ENCODE data around the gene EXD3.

The EXD3 gene

DNA sequence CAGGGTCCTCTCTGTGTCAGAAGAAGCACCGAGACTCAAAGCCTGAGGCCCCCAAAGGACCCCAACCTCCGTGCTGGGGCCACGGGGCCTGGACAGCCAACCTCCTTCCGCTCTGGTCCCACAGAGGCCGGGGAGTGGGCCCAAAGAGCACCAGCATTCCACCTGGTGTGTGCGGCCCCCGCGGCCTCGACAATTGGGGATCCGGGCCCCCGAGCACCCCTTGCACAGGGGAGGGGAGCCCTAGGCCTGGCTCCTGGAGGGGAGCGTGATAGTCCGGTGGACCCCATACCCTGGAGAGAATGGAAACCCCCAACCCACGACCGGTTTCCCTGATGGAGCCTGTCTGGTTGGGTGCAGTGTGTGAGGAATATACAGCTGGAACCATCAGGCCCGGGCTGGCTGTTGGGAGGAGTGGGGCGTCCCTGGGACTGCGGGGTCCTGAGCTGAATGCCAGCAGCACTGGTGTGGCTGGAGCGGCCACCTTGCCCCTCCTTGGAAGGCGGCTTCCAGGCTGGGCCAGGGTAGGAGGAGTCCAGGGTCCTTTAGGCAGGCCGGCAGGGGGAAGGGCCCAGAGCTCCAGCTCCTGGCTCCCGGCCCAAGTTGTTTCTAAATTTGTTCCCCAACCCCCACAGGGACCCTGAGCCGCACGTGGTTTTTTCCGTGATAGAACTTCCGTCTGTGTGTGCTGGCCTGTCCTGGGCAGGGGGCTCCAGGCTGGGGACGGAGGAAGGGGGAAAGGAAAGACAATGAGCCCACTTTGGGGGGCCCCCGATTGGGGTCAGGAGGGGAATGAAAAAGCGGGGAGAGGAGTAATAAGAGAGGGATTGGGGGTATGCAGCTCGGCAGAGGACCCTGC lies 146.3 kb downstream of the EXD3 start:
- no peak for DNase-seq (ENCODE audit: low read depth in 2 of 2, low spot score in 1 of 2)

- no peak for DNase-seq (ENCODE audit: low read depth in 2 of 2, low spot score in 1 of 2)
Measured at GRCh38 chr9:137275588-137276472, 147.1 kb downstream of the EXD3 start.

- DNase-seq (ENCODE audit: low read depth in 2 of 2, low spot score in 1 of 2), result no peak
Measured at GRCh38 chr9:137275203-137275587, 147.8 kb downstream of the EXD3 start.

DNA sequence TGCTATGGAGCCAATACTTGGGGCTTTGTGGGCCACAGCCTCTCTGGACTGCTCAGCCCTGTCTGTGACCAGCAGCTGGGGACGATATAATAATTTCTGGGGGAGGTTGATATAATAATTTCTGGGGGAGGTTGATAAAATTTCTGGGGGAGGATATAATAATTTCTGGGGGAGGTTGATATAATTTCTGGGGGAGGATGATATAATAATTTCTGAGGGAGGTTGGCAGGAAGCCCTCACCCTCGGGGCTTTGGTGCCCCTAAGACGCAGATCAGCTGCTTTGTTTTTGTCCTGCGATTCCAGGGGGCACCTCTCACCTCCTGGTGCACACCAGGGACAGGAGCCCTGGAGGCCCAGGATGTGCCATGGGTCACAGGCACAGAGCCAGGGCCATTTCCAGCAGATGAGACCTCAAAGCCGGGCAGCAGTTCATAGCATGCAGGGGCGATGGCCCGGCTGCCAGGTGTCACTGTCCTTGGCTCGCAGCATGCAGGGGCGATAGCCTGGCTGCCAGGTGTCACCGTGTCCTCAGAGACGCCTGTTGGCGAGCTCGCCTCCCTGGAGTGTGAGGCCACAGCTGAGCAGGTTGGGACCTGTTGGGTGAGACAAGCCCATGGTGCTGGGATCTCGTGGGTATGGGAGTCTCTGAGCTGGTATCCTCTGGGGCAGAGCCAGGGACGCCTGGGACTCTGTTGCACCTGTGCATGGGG lies 149.2 kb downstream of the EXD3 start:
- DNase-seq (ENCODE audit: low read depth in 2 of 2, low spot score in 1 of 2), result no peak

- DNase-seq (ENCODE audit: low read depth in 2 of 2, low spot score in 1 of 2), result no peak
Measured at GRCh38 chr9:137273095-137273490, 149.9 kb downstream of the EXD3 start.

DNA sequence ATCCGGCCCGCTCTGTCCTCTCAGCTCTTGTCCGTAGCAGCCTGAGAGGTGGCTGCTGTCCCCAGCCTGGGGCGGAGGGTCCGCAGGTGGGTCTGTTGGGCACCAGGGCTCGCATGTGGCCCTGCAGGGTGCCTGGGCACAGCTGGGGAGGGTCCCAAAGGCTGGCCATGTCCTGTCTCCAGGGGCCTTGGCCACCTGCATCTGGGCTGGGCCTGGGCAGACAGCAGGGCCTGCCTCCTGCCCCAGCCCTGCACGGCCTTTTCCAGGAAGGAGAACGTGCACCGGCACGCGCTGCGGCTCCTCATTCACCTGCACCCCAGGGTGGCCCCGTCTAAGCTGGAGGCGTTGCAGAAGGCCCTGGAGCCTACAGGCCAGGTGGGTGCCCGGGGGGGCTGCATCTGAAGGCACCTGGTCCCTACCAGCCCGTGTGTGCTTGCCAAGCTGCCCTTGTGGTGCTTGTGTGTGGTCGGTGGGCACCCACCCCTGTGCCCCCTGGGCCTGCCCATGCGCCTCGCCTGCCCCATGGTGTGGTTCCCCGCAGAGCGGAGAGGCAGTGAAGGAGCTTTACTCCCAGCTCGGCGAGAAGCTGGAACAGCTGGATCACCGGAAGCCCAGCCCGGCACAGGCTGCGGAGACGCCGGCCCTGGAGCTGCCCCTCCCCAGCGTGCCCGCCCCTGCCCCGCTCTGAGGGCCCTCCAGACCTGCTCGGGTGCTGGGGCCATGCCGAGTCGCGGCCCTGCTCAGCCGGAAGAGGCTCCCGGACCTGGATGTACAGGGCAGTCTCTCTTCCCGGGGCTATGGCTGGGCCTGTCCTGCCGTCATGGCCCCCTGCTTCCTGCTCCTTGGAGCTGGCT lies 150.5 kb downstream of the EXD3 start:
- no peak for DNase-seq (ENCODE audit: low read depth in 2 of 2, low spot score in 1 of 2)

GRCh38 chr9:137271696-137272076 lies 151.3 kb downstream of the EXD3 start:
- DNase-seq (ENCODE audit: low read depth in 2 of 2, low spot score in 1 of 2), result no peak

- no peak for DNase-seq (ENCODE audit: low read depth in 2 of 2, low spot score in 1 of 2)
Measured at GRCh38 chr9:137270929-137271695, 151.8 kb downstream of the EXD3 start.

- DNase-seq (ENCODE audit: low read depth in 2 of 2, low spot score in 1 of 2), result no peak
Measured at GRCh38 chr9:137269231-137269772, 153.7 kb downstream of the EXD3 start.

GRCh38 chr9:137268538-137269201 lies 154.3 kb downstream of the EXD3 start:
- DNase-seq (ENCODE audit: low read depth in 2 of 2, low spot score in 1 of 2), result no peak

- no peak for DNase-seq (ENCODE audit: low read depth in 2 of 2, low spot score in 1 of 2)
Measured at GRCh38 chr9:137267933-137268355, 155.0 kb downstream of the EXD3 start.

DNA sequence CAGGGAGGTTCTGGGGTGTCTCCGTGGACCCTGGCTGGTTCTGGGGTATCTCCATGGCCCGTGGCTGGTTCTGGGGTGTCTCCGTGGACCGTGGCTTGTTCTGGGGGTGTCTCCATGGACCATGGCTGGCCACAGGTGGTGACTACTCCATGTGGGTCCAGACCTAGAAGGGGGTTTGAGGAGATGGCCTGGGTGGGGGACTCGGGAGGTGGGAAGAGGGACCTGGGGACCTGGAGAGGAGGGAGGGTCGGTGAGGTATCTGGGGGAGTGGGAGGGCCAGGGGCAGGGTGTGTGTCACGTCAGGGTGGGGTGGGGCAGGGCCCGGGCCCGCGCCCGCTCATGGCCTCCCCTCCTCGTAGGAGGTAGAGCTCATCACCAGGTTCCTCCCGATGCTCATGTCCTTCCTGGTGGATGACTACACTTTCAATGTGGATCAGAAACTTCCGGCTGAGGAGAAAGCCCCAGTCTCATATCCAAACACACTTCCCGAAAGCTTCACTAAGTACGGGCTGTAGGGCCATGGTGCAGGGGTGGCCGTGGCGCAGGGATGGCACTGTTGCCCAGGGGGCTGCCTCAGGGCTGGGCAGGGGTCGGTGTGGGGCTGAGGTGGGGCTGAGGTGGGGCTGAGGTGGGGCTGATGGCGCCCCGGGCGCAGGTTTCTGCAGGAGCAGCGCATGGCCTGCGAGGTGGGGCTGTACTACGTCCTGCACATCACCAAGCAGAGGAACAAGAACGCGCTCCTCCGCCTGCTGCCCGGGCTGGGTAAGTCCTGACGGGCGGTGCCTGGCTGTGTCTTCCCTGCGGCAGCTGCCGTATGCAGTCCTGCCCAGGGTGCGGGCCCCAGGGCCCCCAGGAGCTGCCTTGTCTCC lies 156.1 kb downstream of the EXD3 start:
- DNase-seq (ENCODE audit: low read depth in 2 of 2, low spot score in 1 of 2), result no peak

DNA sequence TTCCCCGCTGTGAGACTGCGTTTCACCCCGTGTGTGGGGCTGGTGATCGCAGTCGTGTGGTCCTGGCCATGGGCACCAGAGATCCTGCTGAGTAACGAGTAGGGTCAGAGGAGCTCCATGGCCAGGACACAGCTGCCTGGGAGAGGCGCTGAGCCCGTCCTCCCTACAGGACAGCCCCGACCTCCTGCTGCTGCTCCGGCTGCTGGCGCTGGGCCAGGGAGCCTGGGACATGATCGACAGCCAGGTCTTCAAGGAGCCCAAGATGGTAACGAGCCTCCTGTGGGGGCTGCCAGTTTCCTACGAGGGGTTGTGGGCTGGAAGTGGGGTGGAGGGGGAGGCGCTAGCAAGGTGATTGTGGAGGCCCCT lies 156.8 kb downstream of the EXD3 start:
- no peak for DNase-seq (ENCODE audit: low read depth in 2 of 2, low spot score in 1 of 2)

GRCh38 chr9:137265496-137266161 lies 157.3 kb downstream of the EXD3 start:
- DNase-seq (ENCODE audit: low read depth in 2 of 2, low spot score in 1 of 2), result no peak

- no peak for DNase-seq (ENCODE audit: low read depth in 2 of 2, low spot score in 1 of 2)
Measured at GRCh38 chr9:137264067-137264466, 158.9 kb downstream of the EXD3 start.

- DNase-seq (ENCODE audit: low read depth in 2 of 2, low spot score in 1 of 2), result no peak
Measured at GRCh38 chr9:137263506-137263905, 159.5 kb downstream of the EXD3 start.

DNA sequence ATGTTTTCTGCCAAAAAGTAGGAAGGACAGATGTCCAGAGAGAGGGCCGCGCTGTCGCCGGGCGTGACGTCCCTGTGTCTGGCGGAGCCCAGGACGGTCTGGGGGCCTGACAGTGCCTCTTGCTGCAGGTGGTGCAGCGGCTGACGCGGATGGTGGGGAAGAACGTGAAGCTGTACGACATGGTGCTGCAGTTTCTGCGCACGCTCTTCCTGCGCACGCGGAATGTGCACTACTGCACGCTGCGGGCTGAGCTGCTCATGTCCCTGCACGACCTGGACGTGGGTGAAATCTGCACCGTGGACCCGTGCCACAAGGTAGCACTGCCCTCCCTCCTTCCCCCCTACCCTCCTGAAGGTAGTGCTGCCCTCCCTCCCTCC lies 160.1 kb downstream of the EXD3 start:
- no peak for DNase-seq (ENCODE audit: low read depth in 2 of 2, low spot score in 1 of 2)
